PC-3 (cell line): ENCODE data around the gene SLC10A7. TPM values are rescaled to one million over a fixed set of nuclear protein-coding genes. Genes with fewer than 3 reads are reported as not detected.
A peak's percentile ranks its signal among the peaks of the same experiment; 100 is the strongest.

ENCODE experiments used
- ATAC-seq: fragments of 200-7000 bp; cut with Tn5 transposase; 2 replicates; pipeline ENCODE4 v1.9.1; 2020; ENCODE audit warnings: mild to moderate bottlenecking, moderate library complexity
- BruUV-seq: library from RNA; stranded (reverse); fragments of 400-500 nt; replicated peaks from 2 replicates; lab custom pipeline; 2021; lab: Mats Ljungman, UMichigan
- CTCF ChIA-PET: fragments of 300-600 bp; sonication (Branson Sonifier 250); formaldehyde crosslinking; loops from one replicate; lab custom pipeline; 2022; ENCODE audit warnings: antibody characterized with exemption; lab: Charles Lee
- POLR2A ChIA-PET: fragments of 300-600 bp; sonication (Branson Sonifier 250); formaldehyde crosslinking; loops from one replicate; lab custom pipeline; 2022; ENCODE audit warnings: antibody characterized with exemption; ENCODE audit not compliant: unreplicated experiment; lab: Charles Lee
- DNase-seq: peaks from one replicate; pipeline ENCODE4 v3.0.0-alpha.2; 2015
- H2AFZ ChIP-seq: fragments of 300-600 bp; sonication (generic); 2 replicates; pipeline ENCODE4 v1.6.0; 2016; ENCODE audit warnings: antibody characterized with exemption, low read length
- H3F3A ChIP-seq: fragments of 300-600 bp; sonication (generic); one replicate; pipeline ENCODE4 v1.6.0; 2017; ENCODE audit warnings: antibody characterized with exemption, low read length, control low read depth, mild to moderate bottlenecking; ENCODE audit not compliant: unreplicated experiment
- H3K27ac ChIP-seq: fragments of 300-600 bp; sonication (generic); 2 replicates; pipeline ENCODE4 v1.5.1; 2016; ENCODE audit warnings: mild to moderate bottlenecking, low read length
- H3K27me3 ChIP-seq: fragments of 300-600 bp; sonication (generic); 2 replicates; pipeline ENCODE4 v1.6.1; 2016; ENCODE audit warnings: low read length, mixed read lengths
- H3K36me3 ChIP-seq: fragments of 300-600 bp; sonication (generic); 2 replicates; pipeline ENCODE4 v1.6.1; 2016; ENCODE audit warnings: low read depth, mixed run types, low read length, mixed read lengths
- H3K4me1 ChIP-seq: fragments of 300-600 bp; sonication (generic); 2 replicates; pipeline ENCODE4 v1.5.1; 2016; ENCODE audit warnings: low read length; ENCODE audit not compliant: insufficient read depth
- H3K4me2 ChIP-seq: fragments of 300-600 bp; sonication (generic); 2 replicates; pipeline ENCODE4 v1.6.0; 2016; ENCODE audit warnings: low read length
- H3K4me3 ChIP-seq: fragments of 300-600 bp; sonication (generic); 2 replicates; pipeline ENCODE4 v1.5.1; 2016; ENCODE audit warnings: mild to moderate bottlenecking, low read length, mixed read lengths
- H3K79me2 ChIP-seq: fragments of 300-600 bp; sonication (generic); 2 replicates; pipeline ENCODE4 v1.6.1; 2017; ENCODE audit warnings: low read length, mixed read lengths
- H3K9ac ChIP-seq: fragments of 300-600 bp; sonication (generic); 2 replicates; pipeline ENCODE4 v1.6.0; 2016; ENCODE audit warnings: mild to moderate bottlenecking, low read length
- H3K9me2 ChIP-seq: fragments of 300-600 bp; sonication (generic); replicated peaks from 2 replicates; pipeline ENCODE4 v1.6.1; 2016; ENCODE audit warnings: mixed run types, low read length, mixed read lengths
- H3K9me3 ChIP-seq: fragments of 300-600 bp; sonication (generic); 2 replicates; pipeline ENCODE4 v1.6.1; 2016; ENCODE audit warnings: low read length, mixed read lengths
- H4K20me1 ChIP-seq: fragments of 300-600 bp; sonication (generic); 2 replicates; pipeline ENCODE4 v1.6.1; 2016; ENCODE audit warnings: low read length, mixed read lengths
- CTCF ChIP-seq: fragments of 300-600 bp; sonication (generic); conservative IDR thresholded peaks from 2 replicates; pipeline ENCODE4 v1.5.1; 2017; ENCODE audit warnings: antibody characterized with exemption, low read depth, mild to moderate bottlenecking, low read length
- EZH2 ChIP-seq: fragments of 300-600 bp; sonication (generic); IDR thresholded peaks from one replicate; pipeline ENCODE4 v1.6.1; 2017; ENCODE audit warnings: antibody characterized with exemption, mild to moderate bottlenecking, low read length; ENCODE audit not compliant: unreplicated experiment
- EZH2phosphoT487 ChIP-seq: fragments of 300-600 bp; sonication (generic); IDR thresholded peaks from 2 replicates; pipeline ENCODE4 v1.6.1; 2018; ENCODE audit warnings: mild to moderate bottlenecking, antibody characterized with exemption, low read length, borderline replicate concordance
- intact Hi-C: fragments of 100-400 bp; cut with micrococcal nuclease; formaldehyde crosslinking; loops from 2 replicates; pipeline ENCODE4 v1.9.0; 2023
- total RNA-seq: library from RNA; depleted of rRNA; stranded (reverse); fragments of >200 nt; gene quantifications from 2 replicates; pipeline ENCODE4 v1.2.3, GENCODE V29; 2014

The SLC10A7 gene
- total RNA-seq, 1 experiment from 2014 or later: 9.1 TPM

GRCh38 chr4:146550161-146550560, 28.4 kb upstream of the SLC10A7 start:
- H3F3A ChIP-seq: no peaks in the 10 kb centered on the region
- no peak for ATAC-seq
- TF ChIP-seq EZH2: no peak
- no peak for TF ChIP-seq EZH2phosphoT487
- TF ChIP-seq CTCF: no peak

GRCh38 chr4:146548443-146548842, 26.7 kb upstream of the SLC10A7 start:
- POLR2A ChIA-PET: no interaction called here
- Histone ChIP-seq H3K36me3 (no peaks in the 10 kb centered on the region), H4K20me1 (no peaks in the 10 kb centered on the region), H3K4me2 (no peak overlapping the region), H3K9me2 (no peaks in the 10 kb centered on the region), H3K9me3 (no peaks in the 10 kb centered on the region), H3K4me3 (no peak overlapping the region), H3K27me3 (no peaks in the 10 kb centered on the region), H3K79me2 (no peaks in the 10 kb centered on the region), H3F3A (no peaks in the 10 kb centered on the region), H3K9ac (no peak overlapping the region), H2AFZ (no peak overlapping the region), H3K4me1 (no peaks in the 10 kb centered on the region), H3K27ac (no peak overlapping the region)
- TF ChIP-seq EZH2phosphoT487: no peak
- no peak for TF ChIP-seq CTCF
- TF ChIP-seq EZH2: no peak
- no TSS peak for BruUV-seq
- ATAC-seq (no peak), DNase-seq (no peak)
- intact Hi-C loops: no loop called here
- CTCF ChIA-PET: no interaction called here

More at GRCh38 chr4:146550161-146550560, 28.4 kb upstream of the SLC10A7 start:
- ChIA-PET CTCF (no interaction called here), POLR2A (no interaction called here)
- no peaks in the 10 kb centered on the region for H3K9me2 ChIP-seq
- no peak overlapping the region for H3K4me3 ChIP-seq
- intact Hi-C loops: no loop called here
- H4K20me1 ChIP-seq: no peaks in the 10 kb centered on the region
- H3K9me3 ChIP-seq: no peaks in the 10 kb centered on the region
- no peak overlapping the region for H3K4me2 ChIP-seq
- H3K79me2 ChIP-seq: no peaks in the 10 kb centered on the region
- H2AFZ ChIP-seq: no peak overlapping the region
- no peaks in the 10 kb centered on the region for H3K4me1 ChIP-seq
- no peaks in the 10 kb centered on the region for H3K36me3 ChIP-seq
- no peak overlapping the region for H3K27ac ChIP-seq
- no peaks in the 10 kb centered on the region for H3K27me3 ChIP-seq
- no TSS peak for BruUV-seq
- no peak overlapping the region for H3K9ac ChIP-seq
- no peak for DNase-seq

GRCh38 chr4:146545102-146545501, 23.4 kb upstream of the SLC10A7 start:
- ChIA-PET POLR2A (no interaction called here), CTCF (no interaction called here)
- H3K27me3 ChIP-seq: no peaks in the 10 kb centered on the region
- no peaks in the 10 kb centered on the region for H3K36me3 ChIP-seq
- no peaks in the 10 kb centered on the region for H3F3A ChIP-seq
- no peaks in the 10 kb centered on the region for H3K79me2 ChIP-seq
- H3K4me1 ChIP-seq: no peaks in the 10 kb centered on the region
- H3K4me3 ChIP-seq: no peak overlapping the region
- H3K27ac ChIP-seq: no peak overlapping the region
- ATAC-seq (no peak), DNase-seq (peak; percentile 61)
- BruUV-seq: no TSS peak
- intact Hi-C loops: no loop called here
- H4K20me1 ChIP-seq: no peaks in the 10 kb centered on the region
- H2AFZ ChIP-seq: no peak overlapping the region
- no peaks in the 10 kb centered on the region for H3K9me2 ChIP-seq
- no peaks in the 10 kb centered on the region for H3K9me3 ChIP-seq
- no peak overlapping the region for H3K4me2 ChIP-seq
- H3K9ac ChIP-seq: no peak overlapping the region
- TF ChIP-seq EZH2phosphoT487 (no peak), CTCF (peak; percentile 67)
